Myocyte (in vitro differentiated cells): Measurements from ENCODE around the gene MACF1. TPM values are rescaled to one million over a fixed set of nuclear protein-coding genes. Genes with fewer than 3 reads are reported as not detected.
"Not testable (repeated sequence)": the region's sequence is repeated elsewhere in the genome, so short reads cannot be mapped to it uniquely, and the experiment has no call there.

Experiments
- DNase-seq: peaks from one replicate; pipeline ENCODE4 v3.0.0-alpha.2; 2012; ENCODE audit warnings: low read depth
- total RNA-seq: library from RNA; depleted of rRNA; stranded (reverse); fragments of >200 nt; gene quantifications from 2 replicates; pipeline ENCODE4 v1.2.3, GENCODE V29; 2014

MACF1 gene
- total RNA-seq, 1 donor from 2014 or later: 803 TPM

DNA sequence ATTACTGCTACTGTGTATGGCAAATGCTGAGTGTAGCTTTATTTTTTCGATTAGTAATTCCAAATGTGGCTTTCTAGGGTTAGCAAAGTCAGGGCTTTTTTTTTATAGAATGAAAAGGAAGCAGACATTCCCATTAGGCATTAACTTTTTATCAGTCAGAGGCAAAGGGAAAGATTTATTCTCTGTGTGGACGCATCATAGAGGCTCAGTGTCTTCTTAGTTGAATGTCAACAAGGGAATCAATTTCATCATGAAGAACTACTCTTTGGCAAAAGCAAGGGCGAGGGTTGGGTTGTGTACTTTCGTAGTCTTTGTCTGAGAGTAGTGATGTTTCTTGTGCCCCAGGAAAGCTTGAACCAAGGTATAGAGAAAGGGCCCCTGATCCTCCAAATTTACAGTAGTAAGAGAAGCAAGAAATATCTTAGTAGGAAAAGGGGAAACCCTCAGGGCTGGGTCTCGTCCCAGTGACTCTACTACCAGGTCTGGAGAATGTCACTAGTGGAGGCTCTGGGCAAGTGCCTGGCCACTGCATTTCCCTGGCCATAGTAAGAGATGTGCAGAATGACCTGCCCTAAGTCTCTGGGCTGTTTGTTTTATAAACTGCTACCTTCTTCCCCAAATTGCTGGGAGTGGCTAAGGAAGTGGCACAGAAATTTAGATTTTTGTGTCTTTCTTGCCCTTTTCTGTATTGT is 30.0 kb upstream of the MACF1 start:
- DNase-seq: no peak

DNA sequence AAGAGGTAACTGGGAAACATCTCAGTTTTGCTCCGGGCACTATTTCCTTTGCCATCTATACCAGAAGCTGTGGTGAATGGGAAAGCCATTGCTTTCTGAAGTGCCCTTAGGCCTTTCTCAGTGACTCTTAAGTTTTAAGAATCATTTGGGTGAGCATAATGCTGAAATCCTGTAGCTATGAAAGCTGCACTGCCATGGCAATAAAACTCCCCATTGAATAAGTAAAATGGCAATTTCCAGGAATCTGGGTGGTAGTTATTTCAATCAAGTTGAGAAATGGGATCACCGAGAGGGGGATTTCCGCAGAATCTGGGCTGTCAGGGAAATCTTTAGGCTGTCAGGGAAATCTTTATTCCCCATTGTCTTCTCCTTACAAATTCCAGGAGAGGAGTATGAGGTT is 26.8 kb upstream of the MACF1 start:
- no peak for DNase-seq

DNA sequence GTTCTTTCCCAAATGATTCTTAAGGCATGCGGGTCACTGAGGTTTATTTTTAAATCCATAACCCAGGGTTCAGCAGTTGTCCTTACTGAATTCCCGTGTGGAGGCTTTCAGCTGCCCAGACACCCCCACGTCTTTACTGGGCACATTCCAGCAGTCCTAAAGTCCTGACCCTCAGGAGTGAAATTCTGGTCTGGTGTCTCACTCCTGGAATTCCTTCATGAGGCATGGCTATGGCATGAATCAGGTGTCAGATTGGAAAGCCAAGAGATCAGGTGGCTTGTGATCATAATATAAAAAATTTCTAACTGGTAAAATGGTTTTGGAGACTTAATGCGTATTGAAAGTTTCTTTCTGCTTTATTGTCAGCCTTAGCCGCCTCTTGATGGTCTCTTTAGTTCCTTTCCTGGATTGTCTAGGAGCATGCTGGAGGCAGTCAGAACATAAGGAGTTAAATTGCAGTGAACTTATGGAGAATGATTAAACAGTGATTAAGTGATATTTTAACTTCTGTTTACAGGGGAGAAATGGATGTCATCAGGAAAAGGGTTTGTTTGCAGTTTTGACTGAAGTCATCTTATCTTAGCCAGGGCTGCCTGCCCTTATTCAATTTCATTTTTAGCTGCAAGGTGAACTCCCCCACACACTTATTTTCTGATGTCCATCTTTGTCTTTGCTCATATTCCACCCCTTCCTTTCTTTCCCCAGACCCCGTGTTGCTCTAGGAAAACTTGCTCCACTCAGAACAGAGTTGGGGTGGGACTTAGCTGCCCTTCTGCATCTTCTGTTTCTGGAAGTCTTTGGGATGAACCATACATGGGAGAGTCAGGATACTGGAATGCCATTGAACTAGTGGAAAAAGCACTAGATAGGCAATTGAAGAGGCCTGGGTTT is 25.7 kb upstream of the MACF1 start:
- peak; percentile 96 for DNase-seq

GRCh38 chr1:39181311-39181710 is 23.2 kb upstream of the MACF1 start:
- DNase-seq: no peak

DNA sequence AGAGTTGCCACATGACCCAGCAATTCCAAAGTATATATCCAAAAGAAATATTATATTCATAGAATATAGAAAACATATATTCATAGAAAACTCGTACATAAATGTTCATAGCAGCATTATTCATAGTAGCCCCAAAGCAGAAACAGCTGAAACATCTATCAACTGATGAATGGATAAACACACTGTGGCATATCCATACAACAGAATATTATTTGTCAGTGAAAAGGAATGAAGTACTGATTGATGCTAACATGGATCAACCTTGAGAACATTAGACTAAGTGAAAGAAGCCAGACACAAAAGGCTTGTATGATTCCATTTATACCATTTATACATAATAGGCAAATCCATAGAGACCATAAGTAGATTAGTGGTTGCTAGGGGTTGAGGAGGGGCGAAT is 21.7 kb upstream of the MACF1 start:
- DNase-seq: no peak

GRCh38 chr1:39183503-39184353 is 20.8 kb upstream of the MACF1 start:
- DNase-seq: peak; percentile 96

- no peak for DNase-seq
Observed at GRCh38 chr1:39184354-39184818, 20.1 kb upstream of the MACF1 start.

DNA sequence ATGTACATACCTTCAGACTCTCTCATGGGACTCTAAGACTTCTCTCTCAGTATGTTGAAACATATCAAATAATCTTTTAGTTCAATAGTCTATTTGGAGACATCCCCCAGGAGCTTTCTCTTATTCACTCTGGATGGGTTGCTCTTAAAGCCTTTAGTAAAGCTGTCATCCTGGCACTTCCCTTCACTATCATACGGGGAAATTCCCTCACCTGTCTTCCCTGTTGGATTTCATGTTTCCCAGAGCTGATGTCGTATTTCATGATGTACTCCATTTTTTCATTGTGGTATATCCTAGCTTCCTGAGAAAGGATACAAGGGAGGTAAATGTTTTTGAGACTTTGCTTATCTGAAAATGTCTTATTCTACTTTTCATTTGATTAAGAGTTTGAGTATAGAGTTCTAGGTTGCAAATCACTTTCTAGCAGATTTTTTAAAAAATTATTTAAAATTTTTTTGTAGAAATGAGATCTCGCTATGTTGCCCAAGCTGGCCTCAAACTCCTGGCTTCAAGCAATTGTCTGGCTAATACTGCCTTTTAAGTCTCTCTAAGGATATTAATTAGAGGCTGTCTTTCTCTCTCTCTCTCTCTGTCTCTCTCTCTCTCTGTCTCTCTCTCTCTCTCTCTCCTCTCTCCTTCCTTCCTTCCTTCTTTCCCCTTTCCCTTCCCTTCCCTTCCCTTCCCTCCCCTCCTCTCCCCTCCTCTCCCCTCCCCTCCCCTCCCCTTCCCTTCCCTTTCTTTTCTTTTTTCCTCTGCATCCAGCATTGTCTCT is 17.0 kb upstream of the MACF1 start:
- DNase-seq: no peak

- DNase-seq: no peak
Observed at GRCh38 chr1:39189592-39190041, 14.9 kb upstream of the MACF1 start.

DNA sequence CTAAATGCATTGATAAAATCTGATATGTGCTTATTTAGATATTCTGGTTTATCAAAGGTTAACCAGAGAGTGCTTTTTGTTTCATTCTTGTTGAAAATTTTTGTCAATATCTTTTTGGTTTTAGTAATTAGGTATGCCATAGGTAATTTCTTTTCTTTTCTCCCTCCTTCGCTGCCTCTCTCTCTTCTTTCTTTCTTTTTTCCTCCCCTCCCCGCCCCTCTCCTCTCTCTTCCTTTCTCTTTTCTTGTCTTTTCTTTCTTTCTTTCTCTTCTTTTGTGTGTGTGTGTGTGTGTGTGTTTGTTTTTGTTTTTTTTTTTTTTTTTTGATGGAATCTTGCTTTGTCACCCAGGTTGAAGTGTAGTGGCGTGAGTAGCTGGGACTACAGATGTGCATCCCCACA is 14.4 kb upstream of the MACF1 start:
- DNase-seq: no peak

- no peak for DNase-seq
Observed at GRCh38 chr1:39194398-39195051, 10.0 kb upstream of the MACF1 start.

GRCh38 chr1:39195166-39196111 is 9.1 kb upstream of the MACF1 start:
- no peak for DNase-seq

GRCh38 chr1:39196244-39197215 is 8.0 kb upstream of the MACF1 start:
- DNase-seq: peak; percentile 75

DNA sequence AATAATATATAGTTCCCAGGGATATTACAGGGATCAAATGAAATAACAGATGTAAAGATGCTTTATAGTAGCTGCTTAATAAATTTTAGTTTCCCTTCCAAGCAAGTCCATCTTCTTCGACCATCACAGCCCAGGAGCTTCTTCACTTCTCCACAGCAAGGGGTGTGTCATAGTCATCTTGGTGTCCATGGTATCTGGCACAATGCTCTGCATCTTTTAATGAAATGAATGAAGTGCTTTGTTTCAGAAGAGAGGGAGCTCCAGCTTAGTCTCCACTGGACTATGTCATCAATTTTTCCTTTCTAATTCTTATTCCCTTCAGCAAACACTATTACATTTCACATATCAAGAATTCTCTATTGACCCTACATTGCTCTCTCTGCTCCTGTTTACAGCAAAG is 4.9 kb upstream of the MACF1 start:
- DNase-seq: no peak

- peak; percentile 55 for DNase-seq
Observed at GRCh38 chr1:39205102-39205780, 746 bp downstream of the MACF1 start.

GRCh38 chr1:39205781-39206464 is 1.4 kb downstream of the MACF1 start:
- no peak for DNase-seq

GRCh38 chr1:39208360-39208759 is 3.9 kb downstream of the MACF1 start:
- DNase-seq: not testable (repeated sequence)
